H1 (cell line): ENCODE results near the gene MACROD2. TPM values are rescaled to one million over a fixed set of nuclear protein-coding genes. Genes with fewer than 3 reads are reported as not detected.

ENCODE experiments used
- BCL11A ChIP-seq, 2 experiments: IDR thresholded peaks; one replicate each; pipeline ENCODE4 v1.6.1; 2011; ENCODE audit warnings: low read depth in 2 of 2, low read length in 2 of 2, mild to moderate bottlenecking in 2 of 2
- NRF1 ChIP-seq: IDR thresholded peaks from 2 replicates; pipeline ENCODE4 v1.6.1; 2011; ENCODE audit warnings: mild to moderate bottlenecking, low read depth, low read length, improper control_type of control experiment
- RFX5 ChIP-seq: IDR thresholded peaks from 2 replicates; pipeline ENCODE4 v1.6.1; 2011; ENCODE audit warnings: low read depth, low read length, improper control_type of control experiment, borderline replicate concordance
- SIX5 ChIP-seq: IDR thresholded peaks from 2 replicates; pipeline ENCODE4 v1.6.1; 2011; ENCODE audit warnings: mild to moderate bottlenecking, low read depth, low read length
- SRF ChIP-seq: IDR thresholded peaks from 2 replicates; pipeline ENCODE4 v1.6.1; 2011; ENCODE audit warnings: mild to moderate bottlenecking, low read depth, low read length, moderate library complexity
- polyA plus RNA-seq, 7 experiments: library from polyadenylated mRNA; depleted of rRNA in 3 of 7; stranded (reverse) in 5 of 7; unstranded in 2 of 7; fragments of >200 nt in 5 of 7; fragments of 200-250 nt in 2 of 7; gene quantifications; 1 replicate in 5 of 7; 2 replicates in 1 of 7; 4 replicates in 1 of 7; pipeline versions ENCODE4 v1.2.1 to v1.2.3, GENCODE V29; 2011 to 2013; ENCODE audit warnings: missing spikeins in 2 of 7, mixed read lengths in 2 of 7
- total RNA-seq: library from RNA; stranded (reverse); fragmentation: NEBNext Ultra II Directional; extraction: Animal tissue kit (Norgen Biotek cat#: 25700); gene quantifications from 2 replicates; pipeline ENCODE4 v1.2.1, GENCODE V29; 2021

MACROD2 gene
- total and polyA plus RNA-seq, 2 of the 8 experiments (the other 6 are each of a cell fraction or from before 2014, with no cell fraction given) = 0.70 to 3.9 TPM

GRCh38 chr20:14991023-14991422 is 995.7 kb downstream of the MACROD2 start (continued):
- TF ChIP-seq SIX5 = no peak
- TF ChIP-seq RFX5 = no peak
- TF ChIP-seq BCL11A (IDR thresholded peaks at IDR 0.05; ENCODE audit: low read depth in 2 of 2, low read length in 2 of 2) = no peak
- no peak for TF ChIP-seq SRF
- no peak for TF ChIP-seq NRF1
